Measurements from ENCODE around the gene SEMG1. TPM values are rescaled to one million over a fixed set of nuclear protein-coding genes. Genes with fewer than 3 reads are reported as not detected.
A peak's percentile ranks its signal among the peaks of the same experiment; 100 is the strongest.

Gene SEMG1
- polyA plus RNA-seq, 1 donor (not counting 4 experiments of a cell fraction or from before 2014, with no cell fraction given), result not detected

DNA sequence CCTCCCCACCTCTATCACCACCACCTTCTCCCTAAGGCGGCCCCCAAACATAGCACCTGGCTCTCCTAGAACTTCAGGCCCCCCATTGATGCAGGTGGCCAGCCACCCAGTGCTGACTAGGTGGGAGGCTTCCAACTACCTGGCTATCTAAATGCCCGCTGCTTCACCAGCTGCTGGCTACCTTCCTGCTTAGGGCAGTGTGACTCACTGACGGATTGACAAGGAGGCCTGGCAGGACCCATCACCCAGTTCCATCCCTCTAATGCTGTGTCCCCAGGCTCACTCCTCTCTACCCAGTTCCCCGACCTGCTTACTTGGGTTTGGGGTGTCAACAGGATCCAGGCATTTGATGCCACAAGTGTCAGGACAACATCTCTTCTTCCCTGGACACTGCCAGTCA is 46.4 kb downstream of the SEMG1 start:
- Histone ChIP-seq H3K36me3 (ENCODE audit: control insufficient read depth in 2 of 2, extremely low read depth in 1 of 2, insufficient read depth in 2 of 2, low read length in 2 of 2) (no peaks in the 10 kb centered on the region), H3K4me2 (ENCODE audit: control insufficient read depth, extremely low read depth, insufficient read depth, low read depth, low read length) (no peak overlapping the region), H3K4me1 (ENCODE audit: control insufficient read depth, extremely low read depth, insufficient read depth, low read length) (peaks cover 12% of the 10 kb centered on the region), H4K20me1 (ENCODE audit: control insufficient read depth, extremely low read depth, insufficient read depth, low read length) (no peaks in the 10 kb centered on the region), H3K9me3 (ENCODE audit: control insufficient read depth, low read depth, low read length) (no peaks in the 10 kb centered on the region), H3K9me1 (ENCODE audit: control insufficient read depth, extremely low read depth, insufficient read depth, low read length) (no peaks in the 10 kb centered on the region), H3K27ac (ENCODE audit: control insufficient read depth, insufficient read depth, low read length) (no peak overlapping the region), H2AFZ (ENCODE audit: control insufficient read depth, low read length) (no peak overlapping the region), H3K9ac (ENCODE audit: control insufficient read depth, extremely low read depth, insufficient read depth, low read length) (no peak overlapping the region), H3K4me3 (ENCODE audit: control insufficient read depth in 2 of 3, extremely low read depth in 1 of 3, insufficient read depth in 2 of 3, low read depth in 1 of 3, low read length in 3 of 3) (no peak overlapping the region), H3K27me3 (ENCODE audit: control insufficient read depth, extremely low read depth, insufficient read depth, low read length) (peaks cover 6% of the 10 kb centered on the region), H3K79me2 (ENCODE audit: control insufficient read depth, insufficient read depth, low read length) (no peaks in the 10 kb centered on the region)
- DNase-seq (ENCODE audit: low read depth, low spot score) (no peak), FAIRE-seq (no peak)
- dilution Hi-C loops (cut with MboI; ENCODE audit: extremely low pct_ligation_motif_present, low sequenced_read_pairs), result no loop called here
- TF ChIP-seq CTCF (optimal IDR thresholded peaks at IDR 0.05 in 1 of 3, IDR thresholded peaks at IDR 0.05 in 1 of 3, conservative IDR thresholded peaks at IDR 0.05 in 1 of 3; ENCODE audit: extremely low read depth in 1 of 3, insufficient read depth in 2 of 3, low read length in 3 of 3), result no peak
- TF ChIP-seq EZH2 (IDR thresholded peaks at IDR 0.05; ENCODE audit: low read length), result no peak

DNA sequence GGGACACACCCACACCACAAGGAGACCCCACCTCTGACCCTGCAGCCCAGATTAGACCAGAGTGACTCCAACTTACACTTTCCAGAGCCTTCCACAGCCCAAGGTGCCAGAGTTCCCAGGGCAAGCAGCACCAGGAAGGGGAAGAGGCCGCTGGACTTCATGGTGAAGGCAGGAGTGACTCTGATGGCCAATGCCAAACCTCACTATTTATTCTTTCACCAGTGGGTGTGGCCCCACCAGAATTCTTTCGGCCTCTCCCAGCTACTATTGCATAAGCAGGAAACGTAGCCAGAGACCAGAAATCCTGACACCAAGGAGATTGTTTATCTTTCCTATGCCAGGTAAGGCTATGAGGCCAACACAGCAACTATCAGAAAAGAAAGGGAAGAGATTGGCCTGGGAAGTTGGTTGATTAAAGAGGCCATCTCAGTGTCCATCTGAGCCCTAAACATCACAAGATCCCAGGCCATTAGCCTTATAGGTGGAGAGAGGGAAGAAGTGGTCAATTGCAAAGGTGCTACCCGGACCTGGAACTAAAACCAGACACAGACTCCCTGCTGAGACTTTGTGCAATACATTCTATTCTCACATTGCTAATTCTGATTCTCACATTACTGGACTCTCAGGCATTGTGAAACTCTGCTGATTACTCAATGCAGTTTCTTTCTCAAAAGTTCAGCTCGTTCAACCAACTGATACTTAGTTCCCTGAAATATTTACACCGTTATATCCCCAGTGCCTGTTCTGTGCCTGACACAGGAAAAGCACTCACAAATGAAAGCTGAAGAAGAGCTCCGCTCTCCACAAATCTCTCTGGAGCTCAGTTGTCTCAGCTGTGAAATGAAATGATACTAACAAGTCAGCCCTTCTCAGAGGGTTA is 47.8 kb downstream of the SEMG1 start, which contains the start of gene SLPI:
Gene SLPI, minus strand, starts transcription at position 182 of the 880 bp plus-strand sequence. Its CDS starts 21 bp downstream, at position 161.
- H3K27me3 ChIP-seq (ENCODE audit: control insufficient read depth, extremely low read depth, insufficient read depth, low read length), result peaks cover 6% of the 10 kb centered on the region
- H3K4me3 ChIP-seq (ENCODE audit: control insufficient read depth in 2 of 3, extremely low read depth in 1 of 3, insufficient read depth in 2 of 3, low read depth in 1 of 3, low read length in 3 of 3), result peak within 1 kb of the TSS in 2 of 3 experiments; percentile 14 to 16
- DNase-seq (ENCODE audit: low read depth, low spot score) (no peak), FAIRE-seq (peak; percentile 83)
- peaks cover 12% of the 10 kb centered on the region for H3K4me1 ChIP-seq (ENCODE audit: control insufficient read depth, extremely low read depth, insufficient read depth, low read length)
- dilution Hi-C loops (cut with MboI; ENCODE audit: extremely low pct_ligation_motif_present, low sequenced_read_pairs), result no loop called here
- H3K9ac ChIP-seq (ENCODE audit: control insufficient read depth, extremely low read depth, insufficient read depth, low read length), result no peak within 1 kb of the TSS
- H4K20me1 ChIP-seq (ENCODE audit: control insufficient read depth, extremely low read depth, insufficient read depth, low read length), result no peaks in the 10 kb centered on the region
- TF ChIP-seq CTCF (optimal IDR thresholded peaks at IDR 0.05 in 1 of 3, IDR thresholded peaks at IDR 0.05 in 1 of 3, conservative IDR thresholded peaks at IDR 0.05 in 1 of 3; ENCODE audit: extremely low read depth in 1 of 3, insufficient read depth in 2 of 3, low read length in 3 of 3) (no peak), EZH2 (IDR thresholded peaks at IDR 0.05; ENCODE audit: low read length) (no peak)
- H3K9me3 ChIP-seq (ENCODE audit: control insufficient read depth, low read depth, low read length), result no peaks in the 10 kb centered on the region
- H3K4me2 ChIP-seq (ENCODE audit: control insufficient read depth, extremely low read depth, insufficient read depth, low read depth, low read length), result peak within 1 kb of the TSS; percentile 49
- H3K79me2 ChIP-seq (ENCODE audit: control insufficient read depth, insufficient read depth, low read length), result no peaks in the 10 kb centered on the region
- H2AFZ ChIP-seq (ENCODE audit: control insufficient read depth, low read length), result no peak within 1 kb of the TSS
- H3K9me1 ChIP-seq (ENCODE audit: control insufficient read depth, extremely low read depth, insufficient read depth, low read length), result no peaks in the 10 kb centered on the region
- no peaks in the 10 kb centered on the region for H3K36me3 ChIP-seq (ENCODE audit: control insufficient read depth in 2 of 2, extremely low read depth in 1 of 2, insufficient read depth in 2 of 2, low read length in 2 of 2)
- H3K27ac ChIP-seq (ENCODE audit: control insufficient read depth, insufficient read depth, low read length), result peak within 1 kb of the TSS; percentile 62
